Putamen (tissue), 1 donor: ENCODE measurements around the gene RNF141.
A peak's percentile ranks its signal among the peaks of the same experiment; 100 is the strongest.

Experiments
- DNase-seq: peaks from one replicate; pipeline ENCODE4 v3.0.0-alpha.2; 2016; ENCODE audit warnings: low spot score

The RNF141 gene

GRCh38 chr11:10522921-10523320 lies 18.1 kb downstream of the RNF141 start:
- no peak for DNase-seq

GRCh38 chr11:10522276-10522675 lies 18.7 kb downstream of the RNF141 start:
- peak; percentile 68 for DNase-seq

DNA sequence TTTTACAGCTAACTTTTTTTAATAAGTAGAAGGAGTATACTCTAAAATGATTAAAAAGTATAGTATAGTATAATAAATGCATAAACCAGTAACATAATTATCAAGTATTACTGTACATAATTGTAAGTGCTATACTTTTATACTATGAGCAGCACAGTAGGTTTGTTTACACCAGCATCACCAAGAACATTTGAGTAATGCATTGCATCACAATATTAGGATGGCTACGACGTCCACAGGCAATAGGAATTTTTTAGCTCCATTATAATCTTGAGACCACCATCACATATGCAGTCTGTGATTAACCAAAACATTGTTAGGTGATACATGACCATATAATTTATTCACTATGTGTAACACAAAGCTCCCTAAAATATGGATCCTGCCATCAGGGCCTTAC lies 20.4 kb downstream of the RNF141 start:
- no peak for DNase-seq

- no peak for DNase-seq
These were observed 21.4 kb downstream of the RNF141 start for GRCh38 chr11:10519630-10520029.

DNA sequence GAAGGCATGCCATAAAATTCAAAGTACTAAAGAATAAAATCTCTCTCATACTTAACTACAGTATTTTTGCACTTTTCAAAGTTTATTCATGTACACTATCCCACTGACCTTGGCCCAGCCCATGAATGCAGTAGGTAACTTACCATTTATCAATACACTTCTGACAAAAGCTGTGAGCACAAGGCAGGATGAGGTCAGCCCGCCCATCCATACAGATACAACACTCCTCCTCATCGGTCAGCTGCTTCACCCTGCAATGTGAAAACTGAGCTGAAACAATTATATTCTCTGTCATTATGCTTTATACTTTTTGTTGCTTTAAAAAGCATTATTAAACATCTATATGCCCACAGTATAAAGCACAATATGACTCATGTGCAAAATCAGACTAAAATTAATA lies 22.1 kb downstream of the RNF141 start:
- DNase-seq, result no peak

DNA sequence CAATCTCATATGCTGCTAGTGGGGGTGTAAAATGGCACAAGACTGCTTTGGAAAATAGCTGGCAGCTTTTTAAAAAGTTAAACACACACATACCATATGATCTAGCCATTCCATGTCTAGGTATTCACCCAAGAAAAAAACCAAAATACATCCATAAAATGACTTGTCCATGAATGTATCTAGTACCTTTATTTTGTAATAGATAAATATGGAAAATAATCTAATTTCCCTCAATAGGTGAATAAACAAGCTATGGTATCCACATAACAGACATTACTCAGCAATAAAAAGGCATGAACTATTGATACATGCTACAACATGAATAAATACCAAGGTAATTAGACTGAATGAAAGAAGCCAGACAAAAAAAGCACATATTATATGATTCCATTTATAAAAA lies 22.9 kb downstream of the RNF141 start:
- DNase-seq, result no peak

DNA sequence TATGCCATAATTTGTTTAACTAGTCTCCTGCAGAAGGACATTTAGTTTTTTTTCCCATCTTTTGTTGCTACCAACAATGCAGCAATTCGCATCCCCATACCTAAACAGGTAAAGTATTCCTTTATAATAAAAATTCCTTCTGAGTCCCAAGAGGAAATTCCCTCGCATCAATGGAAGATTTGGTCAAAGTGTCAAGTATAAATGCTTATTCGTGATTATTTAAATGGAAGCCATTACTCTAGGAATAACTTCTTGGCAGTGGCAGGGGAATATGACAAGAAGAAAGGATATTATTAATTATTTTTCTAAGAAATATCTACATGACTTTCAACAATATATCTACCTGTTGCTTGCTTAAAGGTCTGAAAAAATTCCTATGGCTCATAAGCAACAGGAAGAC lies 25.6 kb downstream of the RNF141 start:
- no peak for DNase-seq

DNA sequence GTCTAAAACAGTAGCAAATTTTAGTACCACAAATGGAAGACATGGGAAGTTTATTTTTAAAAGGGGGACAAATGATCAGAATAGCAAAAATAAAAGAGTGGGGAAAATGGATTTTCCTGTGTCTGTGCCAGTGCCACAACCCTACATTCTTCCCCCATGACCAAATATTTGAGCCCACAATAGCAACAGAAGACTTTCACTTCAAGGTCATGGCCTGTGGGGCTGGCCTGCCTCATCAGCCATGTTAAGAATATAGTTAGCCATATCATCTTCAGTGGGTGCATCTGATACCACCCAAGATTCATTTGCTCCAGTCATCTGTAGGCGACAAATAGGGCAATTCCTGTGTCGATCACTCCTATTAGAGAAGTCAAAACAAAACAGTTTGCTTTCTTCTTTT lies 26.3 kb downstream of the RNF141 start:
- no peak for DNase-seq

DNA sequence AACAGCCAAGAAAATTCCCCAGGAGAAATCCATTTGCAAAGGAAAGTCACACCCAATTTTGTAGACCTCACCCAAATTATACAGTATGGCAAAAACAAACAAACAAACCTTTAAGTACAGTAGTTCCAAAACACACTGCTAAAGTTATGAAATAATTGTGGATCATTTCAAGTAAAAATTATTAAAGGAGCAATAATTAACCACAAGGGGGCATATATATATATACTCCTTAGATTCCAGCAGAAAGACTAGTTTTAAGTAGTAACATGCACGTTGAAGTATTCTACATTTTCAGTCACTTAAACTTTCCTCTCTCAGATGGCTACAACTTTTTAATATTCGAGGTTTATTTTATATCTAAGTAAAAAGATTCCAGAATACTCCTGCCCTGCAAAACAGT lies 26.8 kb downstream of the RNF141 start:
- no peak for DNase-seq

GRCh38 chr11:10511181-10511621 lies 29.8 kb downstream of the RNF141 start:
- DNase-seq, result no peak

- DNase-seq, result no peak
These were observed 35.0 kb downstream of the RNF141 start for GRCh38 chr11:10506008-10506370.

DNA sequence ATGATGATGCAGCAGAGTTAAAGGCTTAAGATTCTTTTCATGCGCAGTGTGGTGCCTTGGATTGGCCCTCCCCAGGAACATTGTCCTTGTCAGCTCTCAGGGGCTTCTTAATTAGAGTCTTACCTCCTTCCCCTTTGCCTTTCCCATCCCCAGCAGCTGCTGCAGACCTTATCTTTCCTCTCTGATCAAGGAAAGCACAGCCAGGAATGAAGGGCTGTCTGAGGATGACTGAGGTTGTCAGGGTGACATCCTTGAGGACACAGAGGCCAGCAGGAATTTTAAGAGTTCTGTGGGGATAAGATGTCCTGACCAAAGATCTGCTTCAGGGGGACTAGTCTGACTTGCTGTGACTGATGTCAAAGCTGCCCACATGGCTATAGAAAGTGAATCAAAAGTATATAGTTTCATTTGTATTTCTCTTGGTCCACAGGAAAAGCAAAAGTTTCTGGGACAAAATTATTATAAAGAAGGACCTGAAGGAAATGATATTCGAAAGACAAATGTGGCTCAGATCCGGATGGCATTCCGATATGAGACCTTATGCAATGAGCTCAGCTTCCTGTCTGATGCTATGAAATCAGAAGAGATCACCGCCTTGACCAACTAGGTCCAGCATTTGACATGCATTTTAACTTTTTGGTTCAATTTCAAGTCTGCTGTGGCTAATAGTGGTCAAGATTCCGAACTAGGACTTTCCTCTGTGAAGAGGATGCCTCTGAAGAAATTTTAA lies 35.5 kb downstream of the RNF141 start:
- no peak for DNase-seq

DNA sequence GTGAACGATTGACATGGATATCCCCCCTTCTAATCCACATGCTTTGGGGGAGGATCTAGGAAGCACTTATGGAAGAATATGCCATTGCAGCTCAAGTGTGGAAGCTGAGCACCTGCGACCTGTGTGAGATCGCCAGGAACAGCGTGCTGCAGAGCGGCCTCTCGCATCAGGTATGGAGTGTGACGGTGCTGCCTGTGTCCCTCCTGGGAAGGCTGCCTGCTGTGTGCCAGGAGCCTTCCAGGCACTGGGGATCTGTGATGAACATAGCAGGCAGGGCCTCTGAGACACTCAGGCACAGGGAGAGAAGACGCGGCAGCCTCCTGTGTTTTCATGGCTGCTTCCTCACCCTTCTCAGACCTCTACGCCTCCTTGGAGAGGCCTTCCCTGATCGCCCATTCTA lies 36.5 kb downstream of the RNF141 start:
- DNase-seq, result no peak

DNA sequence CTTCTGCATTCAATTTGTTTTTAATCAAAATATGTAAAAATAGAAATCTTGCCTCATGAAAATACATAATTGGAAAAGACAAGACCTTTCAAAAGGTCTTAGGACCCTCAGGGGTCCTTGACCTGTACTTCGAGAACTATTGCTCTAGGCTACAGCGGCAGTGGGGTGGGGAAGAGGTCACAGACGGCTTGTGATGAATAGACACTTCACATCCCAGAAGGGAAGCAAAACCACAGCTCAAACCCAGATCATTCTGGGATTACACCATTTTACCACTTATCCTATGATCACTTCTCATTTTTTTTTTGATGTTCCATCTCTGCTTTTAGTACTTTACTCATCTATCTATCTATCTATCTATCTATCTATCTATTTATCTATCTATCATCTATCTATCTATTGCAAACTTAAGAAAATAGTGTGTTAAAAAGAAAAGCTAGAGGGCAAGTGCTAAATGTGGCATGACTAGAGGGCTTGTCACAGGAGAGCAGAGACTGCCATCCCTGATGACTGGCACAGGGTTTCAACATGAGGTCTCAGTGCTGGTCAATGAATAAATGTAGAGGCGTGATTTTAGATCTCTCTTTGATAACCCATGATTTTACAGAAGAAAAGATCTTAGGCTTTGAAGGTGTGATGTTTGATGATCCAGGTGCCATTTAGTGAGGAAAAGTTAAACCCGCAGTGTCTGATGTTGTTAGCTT lies 37.1 kb downstream of the RNF141 start:
- DNase-seq, result no peak

GRCh38 chr11:10503221-10503620 lies 37.8 kb downstream of the RNF141 start:
- DNase-seq, result no peak

DNA sequence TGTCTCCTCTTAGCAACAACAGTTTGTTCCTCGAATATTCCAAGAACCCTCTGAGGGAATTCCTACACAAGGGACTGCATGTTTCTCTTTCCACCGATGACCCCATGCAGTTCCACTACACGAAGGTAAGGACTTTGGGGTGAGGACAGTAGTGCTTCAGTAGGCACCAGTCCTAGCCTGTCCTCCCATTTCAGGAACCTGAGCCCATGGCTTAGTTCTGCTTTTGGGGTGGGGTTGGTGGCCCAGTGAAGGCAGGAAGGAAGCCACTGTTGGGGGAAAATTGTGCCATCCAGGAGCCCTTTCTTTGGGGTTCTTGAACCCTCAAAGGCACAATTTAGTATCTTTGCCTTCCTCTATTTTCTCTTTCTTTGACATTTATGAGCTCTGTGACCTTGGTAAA lies 38.2 kb downstream of the RNF141 start:
- DNase-seq, result no peak

DNA sequence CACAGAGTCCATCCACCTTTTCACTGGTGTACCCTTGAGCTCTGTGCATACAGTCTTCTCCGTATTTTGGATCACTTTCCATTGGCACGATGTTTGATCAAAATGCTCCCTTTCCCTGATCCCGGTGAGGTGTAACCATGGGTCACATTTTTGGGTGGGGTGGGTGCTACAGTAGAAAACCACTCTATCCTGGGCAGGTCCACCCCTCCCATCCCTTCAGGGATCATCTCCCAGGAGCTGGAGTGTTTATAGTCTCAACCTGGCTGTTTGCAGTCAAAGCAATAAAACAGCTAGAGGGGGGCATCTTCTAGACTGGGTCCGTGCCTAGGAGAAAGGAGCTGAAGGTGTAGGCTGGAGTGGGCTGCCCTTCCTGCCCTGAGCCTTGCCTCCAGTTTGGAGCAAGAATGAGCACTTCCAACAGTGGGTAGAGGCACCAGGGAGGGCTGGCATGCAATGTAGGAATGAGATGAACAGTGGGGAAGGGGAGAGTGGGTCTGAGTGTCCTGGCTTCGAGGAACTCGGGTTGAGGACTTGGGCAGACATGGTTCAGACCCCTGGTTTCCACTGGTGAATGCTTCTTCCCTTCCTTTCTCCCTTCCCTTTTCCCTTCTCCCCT lies 38.8 kb downstream of the RNF141 start:
- DNase-seq, result no peak

GRCh38 chr11:10500757-10501684 lies 40.0 kb downstream of the RNF141 start:
- no peak for DNase-seq

DNA sequence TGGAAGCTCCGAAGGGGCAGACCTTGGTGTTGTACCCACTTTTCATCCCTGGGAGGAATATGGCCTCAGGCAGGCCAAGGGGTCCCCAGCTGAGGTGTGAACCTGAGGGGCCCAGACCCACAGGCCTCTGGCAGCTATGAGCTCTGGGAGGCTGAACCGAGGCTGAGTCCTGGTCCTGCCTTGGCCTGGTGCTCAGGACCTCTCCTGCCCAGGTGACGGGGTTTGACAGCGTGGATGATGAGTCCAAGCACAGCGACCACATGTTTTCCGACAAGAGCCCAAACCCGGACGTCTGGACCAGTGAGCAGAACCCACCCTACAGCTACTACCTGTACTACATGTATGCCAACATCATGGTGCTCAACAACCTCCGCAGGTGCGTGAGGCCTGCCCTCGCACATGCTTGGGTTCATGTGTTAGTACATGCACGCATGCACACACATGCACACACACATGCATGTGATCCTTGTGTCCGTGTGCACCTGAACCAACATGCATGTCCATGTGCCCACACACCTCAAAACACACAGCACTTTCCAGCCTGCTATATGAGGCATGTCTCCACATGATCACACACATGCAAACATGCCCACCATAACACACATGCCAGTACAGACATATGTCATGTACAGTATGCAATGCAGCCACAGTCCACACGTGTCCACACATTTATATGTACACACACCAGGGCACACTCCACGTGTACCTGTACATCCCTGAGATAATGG lies 40.9 kb downstream of the RNF141 start:
- DNase-seq, result no peak

DNA sequence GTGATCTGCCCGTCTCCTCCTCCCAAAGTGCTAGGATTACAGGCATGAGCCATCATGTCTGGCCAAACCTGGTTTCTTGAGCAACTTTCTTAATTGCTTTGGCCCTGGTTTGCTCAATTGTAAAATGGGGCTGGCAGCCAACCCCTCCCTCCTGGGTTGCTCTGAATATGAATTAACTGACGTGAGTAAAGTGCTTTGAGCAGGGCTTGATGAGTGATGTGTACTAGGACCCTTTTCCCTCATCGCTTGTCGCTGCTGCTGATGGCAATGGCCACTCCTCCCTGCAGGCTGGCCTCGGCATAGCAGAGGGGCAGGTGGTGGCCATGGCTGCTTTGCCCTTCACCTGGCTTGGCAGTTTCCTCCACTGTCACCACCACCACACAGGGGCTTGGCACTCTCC lies 41.5 kb downstream of the RNF141 start:
- peak; percentile 31 for DNase-seq

- DNase-seq, result no peak
These were observed 42.3 kb downstream of the RNF141 start for GRCh38 chr11:10498426-10499250.
